A549 (cell line): Measurements from ENCODE around the gene PHF23. TPM values are rescaled to one million over a fixed set of nuclear protein-coding genes. Genes with fewer than 3 reads are reported as not detected.

Experiments
- ATAC-seq, 2 experiments: fragments of 200-7000 bp in 1 of 2; fragments of >200 bp in 1 of 2; cut with Nextera tagmentation in 1 of 2; cut with Tn5 transposase in 1 of 2; 3 replicates each; pipeline versions ENCODE4 v1.8.0 to v1.9.1; 2018 to 2020; ENCODE audit warnings: mild to moderate bottlenecking in 1 of 2, moderate library complexity in 1 of 2
- CTCF ChIA-PET: fragments of 300-600 bp; sonication (Branson Sonifier 250); formaldehyde crosslinking; extraction: SDS; loops from one replicate; lab custom pipeline; 2021; ENCODE audit warnings: antibody characterized with exemption, inconsistent platforms; lab: Yijun Ruan, JAX
- POLR2A ChIA-PET: fragments of 350-600 bp; formaldehyde crosslinking; extraction: SDS; loops from one replicate; lab custom pipeline; 2021; ENCODE audit warnings: antibody characterized with exemption, inconsistent platforms; lab: Yijun Ruan, JAX
- DNase-seq, 2 experiments: peaks; one replicate each; pipeline versions ENCODE4 v3.0.0 to v3.0.0-alpha.2; 2011 to 2016; ENCODE audit warnings: low read depth in 1 of 2, low spot score in 1 of 2
- FAIRE-seq: peaks from 2 replicates; lab custom pipeline; 2011; peaks lifted over from hg19 to GRCh38; lab: Jason Lieb, UNC
- H3K27ac ChIP-seq, 2 experiments: fragments of >200 bp; sonication (Bioruptor Twin); formaldehyde crosslinking; 3 replicates each; pipeline ENCODE4 v1.5.1; 2016 to 2017
- H3K4me1 ChIP-seq: fragments of >200 bp; sonication (Bioruptor Twin); formaldehyde crosslinking; 3 replicates; pipeline ENCODE4 v1.6.1; 2016
- H3K4me2 ChIP-seq: fragments of >200 bp; sonication (Bioruptor Twin); formaldehyde crosslinking; 3 replicates; pipeline ENCODE4 v1.6.1; 2016
- H3K4me3 ChIP-seq: fragments of >200 bp; sonication (Bioruptor Twin); formaldehyde crosslinking; 3 replicates; pipeline ENCODE4 v1.5.1; 2016
- H3K9me3 ChIP-seq: fragments of >200 bp; sonication (Bioruptor Twin); formaldehyde crosslinking; 3 replicates; pipeline ENCODE4 v1.6.1; 2016
- ATOH8 ChIP-seq: fragments of 250-450 bp; sonication (Bioruptor Pico); IDR thresholded peaks from 2 replicates; pipeline ENCODE4 v1.5.0; 2020; ENCODE audit warnings: low read depth, mild to moderate bottlenecking, moderate library complexity
- CEBPB ChIP-seq, 2 experiments: fragments of >200 bp in 1 of 2; sonication (Bioruptor Twin) in 1 of 2; formaldehyde crosslinking in 1 of 2; IDR thresholded peaks; 2 replicates each; pipeline ENCODE4 v1.6.1; 2012 to 2016
- ESRRA ChIP-seq: fragments of 150-350 bp; IDR thresholded peaks from 2 replicates; pipeline ENCODE4 v1.6.1; 2014; ENCODE audit warnings: mild to moderate bottlenecking, low read length, borderline replicate concordance
- FOSB ChIP-seq: fragments of 250-450 bp; sonication (Bioruptor Pico); IDR thresholded peaks from 2 replicates; pipeline ENCODE4 v1.5.0; 2020; ENCODE audit warnings: mild to moderate bottlenecking, moderate library complexity
- FOSL2 ChIP-seq, 2 experiments: fragments of 450-650 bp in 1 of 2; fragments of >200 bp in 1 of 2; sonication (Bioruptor Twin) in 1 of 2; formaldehyde crosslinking; IDR thresholded peaks; 2 replicates each; pipeline versions ENCODE4 v1.5.0 to v1.6.1; 2016 to 2020; ENCODE audit warnings: mild to moderate bottlenecking in 1 of 2, moderate library complexity in 1 of 2
- HDAC2 ChIP-seq: fragments of 200-600 bp; sonication (generic); IDR thresholded peaks from 2 replicates; pipeline ENCODE4 v1.6.1; 2016
- HOXA7 ChIP-seq: fragments of 250-450 bp; sonication (Bioruptor Pico); IDR thresholded peaks from 2 replicates; pipeline ENCODE4 v1.5.0; 2020; ENCODE audit warnings: mild to moderate bottlenecking, moderate library complexity
- NFE2L2 ChIP-seq: fragments of 150-350 bp; conservative IDR thresholded peaks from 2 replicates; pipeline ENCODE4 v1.6.1; 2014; ENCODE audit warnings: low read length
- NR3C1 ChIP-seq: fragments of >200 bp; sonication (Bioruptor Twin); formaldehyde crosslinking; IDR thresholded peaks from 3 replicates; pipeline ENCODE4 v1.6.1; 2017
- PBX3 ChIP-seq: IDR thresholded peaks from 2 replicates; pipeline ENCODE4 v1.6.1; 2012
- POLR2AphosphoS2 ChIP-seq: conservative IDR thresholded peaks from 2 replicates; pipeline ENCODE4 v1.6.1; 2012; ENCODE audit warnings: low read length, improper control_type of control experiment, inconsistent platforms
- RAD21 ChIP-seq, 2 experiments: fragments of >200 bp in 1 of 2; sonication (Bioruptor Twin) in 1 of 2; formaldehyde crosslinking in 1 of 2; IDR thresholded peaks in 1 of 2; conservative IDR thresholded peaks in 1 of 2; 2 replicates in 1 of 2; 3 replicates in 1 of 2; pipeline ENCODE4 v1.6.1; 2012 to 2018; ENCODE audit warnings: inconsistent platforms in 1 of 2
- RARB ChIP-seq: fragments of 250-450 bp; sonication (Bioruptor Pico); IDR thresholded peaks from 2 replicates; pipeline ENCODE4 v1.8.0; 2021; ENCODE audit warnings: mild to moderate bottlenecking, moderate library complexity
- REST ChIP-seq: fragments of 200-600 bp; sonication (generic); IDR thresholded peaks from 2 replicates; pipeline ENCODE4 v1.6.1; 2016; ENCODE audit warnings: antibody characterized with exemption, mild to moderate bottlenecking, moderate library complexity
- RFX5 ChIP-seq: fragments of 450-650 bp; IDR thresholded peaks from 2 replicates; pipeline ENCODE4 v1.7.1; 2014; ENCODE audit warnings: antibody characterized with exemption, mild to moderate bottlenecking, moderate library complexity
- TFCP2L1 ChIP-seq: fragments of 250-450 bp; sonication (Bioruptor Pico); IDR thresholded peaks from 2 replicates; pipeline ENCODE4 v1.5.0; 2021; ENCODE audit warnings: mild to moderate bottlenecking
- USF2 ChIP-seq: fragments of 450-650 bp; IDR thresholded peaks from 2 replicates; pipeline ENCODE4 v1.6.1; 2014; ENCODE audit warnings: antibody characterized with exemption
- ZFP36 ChIP-seq: fragments of 450-650 bp; IDR thresholded peaks from 2 replicates; pipeline ENCODE4 v1.6.1; 2014; ENCODE audit warnings: borderline replicate concordance; ENCODE audit not compliant: partially characterized antibody
- ZNF302 ChIP-seq: fragments of 250-450 bp; sonication (Bioruptor Pico); IDR thresholded peaks from 2 replicates; pipeline ENCODE4 v1.9.0; 2021; ENCODE audit warnings: inconsistent platforms, mild to moderate bottlenecking, moderate library complexity
- ZSCAN20 ChIP-seq: fragments of 250-450 bp; sonication (Bioruptor Pico); IDR thresholded peaks from 2 replicates; pipeline ENCODE4 v1.8.0; 2022; ENCODE audit warnings: mild to moderate bottlenecking, moderate library complexity
- WGBS: methylation state at CpG from one replicate; pipeline ENCODE4 v1.1.6; 2017; ENCODE audit errors: missing lambda C conversion rate; 5-methylcytosine and 5-hydroxymethylcytosine counted together
- polyA plus RNA-seq, 4 experiments: library from polyadenylated mRNA; depleted of rRNA in 3 of 4; stranded (reverse); fragments of >200 nt; fragmentation: RNase III in 1 of 4; extraction: RNeasy Plus Mini Kit Qiagen cat#74134 plus additional on column Dnase treatment in 1 of 4; gene quantifications; 2 replicates in 3 of 4; 3 replicates in 1 of 4; pipeline ENCODE4 v1.2.3, GENCODE V29; 2011 to 2017

The PHF23 gene
- polyA plus RNA-seq, 2 of the 4 experiments (the other 2 are of a cell fraction): 52.1 to 80.2 TPM

GRCh38 chr17:7192271-7192937 is 46.9 kb downstream of the PHF23 start:
- FAIRE-seq: no peak
- no peak overlapping the region for H3K4me3 ChIP-seq
- 83% methylated on average over 12 of the region's 12 CpGs for WGBS
- ChIA-PET POLR2A (no interaction called here), CTCF (interaction anchor here (1.1 kb wide), 1 partner anchor 104 kb away, joined by 3 read pairs; no protein-coding TSS in a partner anchor)
- H3K9me3 ChIP-seq: no peaks in the 10 kb centered on the region
- no peak overlapping the region for H3K27ac ChIP-seq
- H3K4me2 ChIP-seq: no peak overlapping the region
- no peaks in the 10 kb centered on the region for H3K4me1 ChIP-seq
- no peak for TF ChIP-seq ATOH8 (CRISPR knock-in tag)
- TF ChIP-seq HOXA7: no peak
- no peak for TF ChIP-seq HDAC2
- TF ChIP-seq RAD21 (conservative IDR thresholded peaks at IDR 0.05 in 1 of 2, IDR thresholded peaks at IDR 0.05 in 1 of 2): no peak
- TF ChIP-seq NFE2L2: no peak
- TF ChIP-seq RFX5: no peak
- TF ChIP-seq ESRRA: no peak
- no peak for DNase-seq
- ATAC-seq: no peak

- peak; percentile 51 to 82 for DNase-seq
- Histone ChIP-seq H3K9me3 (no peaks in the 10 kb centered on the region), H3K4me1 (no peaks in the 10 kb centered on the region), H3K27ac (no peak overlapping the region), H3K4me2 (no peak overlapping the region), H3K4me3 (no peak overlapping the region)
- WGBS: 73% methylated on average over 25 of the region's 26 CpGs
- POLR2A ChIA-PET: interaction anchor here (0.6 kb wide), 1 partner anchor 8 kb away, joined by 3 read pairs; no protein-coding TSS in a partner anchor
- TF ChIP-seq FOSL2 (IDR thresholded peaks at IDR 0.05): no peak
- TF ChIP-seq FOSL2 (CRISPR knock-in tag; IDR thresholded peaks at IDR 0.05): peak; percentile 91
- peak; percentile 73 for TF ChIP-seq REST
- peak; percentile 84 for TF ChIP-seq PBX3
- no peak for TF ChIP-seq ZFP36
- no peak for TF ChIP-seq ESRRA
- no peak for TF ChIP-seq RAD21 (conservative IDR thresholded peaks at IDR 0.05 in 1 of 2, IDR thresholded peaks at IDR 0.05 in 1 of 2)
- ATAC-seq: peak; percentile 84 to 91
- no peak for FAIRE-seq
- CTCF ChIA-PET: interaction anchor here (0.9 to 1.5 kb wide), 3 partner anchors 14 to 147 kb away, joined by 3 to 17 read pairs (median 9); partner anchors contain the start of gene SLC16A11
Observed at GRCh38 chr17:7191571-7192270, 47.5 kb downstream of the PHF23 start.

- no peak for DNase-seq
- Histone ChIP-seq H3K9me3 (no peaks in the 10 kb centered on the region), H3K4me1 (no peaks in the 10 kb centered on the region), H3K27ac (no peak overlapping the region), H3K4me2 (no peak overlapping the region), H3K4me3 (no peak overlapping the region)
- no peak for FAIRE-seq
- ChIA-PET CTCF (interaction anchor here (0.7 to 1.5 kb wide), 4 partner anchors 11 to 146 kb away, joined by 3 to 17 read pairs (median 6); partner anchors contain the start of gene SLC16A11), POLR2A (interaction anchor here (0.6 kb wide), 1 partner anchor 8 kb away, joined by 3 read pairs; no protein-coding TSS in a partner anchor)
- ATAC-seq: no peak; a peak in 1 of 6 replicates
- 95% methylated on average over 11 of the region's 12 CpGs for WGBS
- TF ChIP-seq ZNF302 (CRISPR knock-in tag) (no peak), RARB (CRISPR knock-in tag) (no peak), ZSCAN20 (CRISPR knock-in tag) (no peak), NR3C1 (no peak), TFCP2L1 (CRISPR knock-in tag) (no peak), REST (no peak), CEBPB (IDR thresholded peaks at IDR 0.05) (no peak), POLR2AphosphoS2 (no peak), HOXA7 (no peak), FOSB (no peak), USF2 (no peak)
Observed at GRCh38 chr17:7191069-7191468, 48.2 kb downstream of the PHF23 start.
